H1 (cell line): ENCODE data around the gene UBAC1. TPM values are rescaled to one million over a fixed set of nuclear protein-coding genes. Genes with fewer than 3 reads are reported as not detected.
A peak's percentile ranks its signal among the peaks of the same experiment; 100 is the strongest.

Experiments
- CTCF ChIA-PET: fragments of 300-600 bp; sonication (Branson Sonifier 250); formaldehyde crosslinking; loops from one replicate; lab custom pipeline; 2021; ENCODE audit not compliant: partially characterized antibody; lab: Charles Lee
- POLR2A ChIA-PET: fragments of 300-600 bp; sonication (Branson Sonifier 250); formaldehyde crosslinking; loops from one replicate; lab custom pipeline; 2021; ENCODE audit warnings: inconsistent platforms; ENCODE audit not compliant: partially characterized antibody; lab: Charles Lee
- DNase-seq, 2 experiments: peaks; one replicate each; pipeline versions ENCODE4 v3.0.0 to v3.0.0-alpha.2; 2010 to 2022; ENCODE audit warnings: low spot score in 2 of 2, low read depth in 1 of 2, mixed read lengths in 1 of 2
- FAIRE-seq: peaks from 2 replicates; lab custom pipeline; 2011; peaks lifted over from hg19 to GRCh38; lab: Jason Lieb, UNC
- H2AFZ ChIP-seq: 2 replicates; pipeline ENCODE4 v1.8.1; 2012; ENCODE audit warnings: low read length, inconsistent platforms
- H2AK5ac ChIP-seq: 2 replicates; pipeline ENCODE4 v1.6.1; 2013; ENCODE audit warnings: low read depth, low read length
- H2BK120ac ChIP-seq: replicated peaks from 2 replicates; pipeline ENCODE3; 2013; ENCODE audit warnings: low read depth, low read length, inconsistent platforms
- H2BK12ac ChIP-seq: 2 replicates; pipeline ENCODE4 v1.6.1; 2013; ENCODE audit warnings: low read depth, low read length
- H2BK15ac ChIP-seq: 2 replicates; pipeline ENCODE4 v1.6.1; 2013; ENCODE audit warnings: low read length
- H2BK20ac ChIP-seq: 2 replicates; pipeline ENCODE4 v1.6.1; 2013; ENCODE audit warnings: low read length
- H2BK5ac ChIP-seq: 2 replicates; pipeline ENCODE4 v1.6.1; 2013; ENCODE audit warnings: low read depth, low read length
- H3K14ac ChIP-seq: 2 replicates; pipeline ENCODE4 v1.6.1; 2013; ENCODE audit warnings: inconsistent platforms; ENCODE audit not compliant: insufficient read length
- H3K18ac ChIP-seq: 2 replicates; pipeline ENCODE4 v1.6.1; 2013; ENCODE audit warnings: low read length; ENCODE audit errors: extremely low read depth
- H3K23ac ChIP-seq: 2 replicates; pipeline ENCODE4 v1.6.1; 2013; ENCODE audit warnings: inconsistent platforms; ENCODE audit not compliant: insufficient read length
- H3K23me2 ChIP-seq: 2 replicates; pipeline ENCODE4 v1.6.1; 2013; ENCODE audit warnings: low read depth, low read length
- H3K27ac ChIP-seq: 2 replicates; pipeline ENCODE4 v1.6.1; 2011; ENCODE audit warnings: low read depth, low read length, inconsistent platforms
- H3K27me3 ChIP-seq, 4 experiments: replicated peaks in 1 of 4; 1 replicate in 1 of 4; 2 replicates in 3 of 4; pipeline versions ENCODE4 v1.6.1 to v1.8.1; 2011 to 2013; ENCODE audit warnings: low read length in 3 of 4, mild to moderate bottlenecking in 3 of 4, inconsistent platforms in 2 of 4, mixed read lengths in 2 of 4, moderate library complexity in 1 of 4; ENCODE audit not compliant: control insufficient read depth in 3 of 4, insufficient read depth in 3 of 4; ENCODE audit errors: extremely low read depth in 1 of 4
- H3K36me3 ChIP-seq, 4 experiments: 2 replicates each; pipeline versions ENCODE4 v1.6.1 to v1.8.1; 2011 to 2013; ENCODE audit warnings: mild to moderate bottlenecking in 4 of 4, low read length in 3 of 4, moderate library complexity in 2 of 4, control low read depth in 1 of 4, inconsistent platforms in 1 of 4; ENCODE audit not compliant: insufficient read depth in 4 of 4, control insufficient read depth in 2 of 4
- H3K4ac ChIP-seq: replicated peaks from 2 replicates; pipeline ENCODE3; 2013; ENCODE audit warnings: low read length, low read depth, mixed read lengths, inconsistent platforms; ENCODE audit not compliant: insufficient read length
- H3K4me1 ChIP-seq, 4 experiments: replicated peaks in 1 of 4; 1 replicate in 1 of 4; 2 replicates in 3 of 4; pipeline versions ENCODE4 v1.6.1 to v1.8.1; 2011 to 2013; ENCODE audit warnings: low read length in 3 of 4, inconsistent platforms in 2 of 4, mixed read lengths in 1 of 4; ENCODE audit not compliant: insufficient read depth in 4 of 4, control insufficient read depth in 3 of 4
- H3K4me2 ChIP-seq, 2 experiments: 2 replicates each; pipeline versions ENCODE4 v1.6.1 to v1.8.1; 2011 to 2013; ENCODE audit warnings: low read depth in 2 of 2, low read length in 2 of 2, control low read depth in 1 of 2, inconsistent platforms in 1 of 2, mild to moderate bottlenecking in 1 of 2; ENCODE audit not compliant: insufficient read depth in 1 of 2
- H3K4me3 ChIP-seq, 4 experiments: fragments of 200-600, 300-600 bp in 1 of 4; sonication (generic), shearing (Covaris generic), sonication (Bioruptor Twin) in 1 of 4; 2 replicates each; pipeline versions ENCODE4 v1.5.1 to v1.8.1; 2011 to 2016; ENCODE audit warnings: low read length in 4 of 4, low read depth in 3 of 4, control low read depth in 2 of 4, inconsistent platforms in 2 of 4, mild to moderate bottlenecking in 2 of 4, mixed read lengths in 1 of 4, moderate library complexity in 1 of 4; ENCODE audit not compliant: insufficient read depth in 2 of 4; ENCODE audit errors: extremely low read depth in 1 of 4
- H3K56ac ChIP-seq: replicated peaks from 2 replicates; pipeline ENCODE3; 2013; ENCODE audit warnings: low read depth, mild to moderate bottlenecking, mixed read lengths, low read length, inconsistent platforms; ENCODE audit not compliant: insufficient read length
- H3K79me1 ChIP-seq: 2 replicates; pipeline ENCODE4 v1.6.1; 2013; ENCODE audit warnings: low read depth, low read length, control low read depth
- H3K79me2 ChIP-seq, 2 experiments: 2 replicates each; pipeline versions ENCODE4 v1.6.1 to v1.8.1; 2012 to 2013; ENCODE audit warnings: low read length in 2 of 2, mild to moderate bottlenecking in 2 of 2, inconsistent platforms in 1 of 2; ENCODE audit not compliant: insufficient read depth in 2 of 2, control insufficient read depth in 1 of 2
- H3K9ac ChIP-seq, 4 experiments: replicated peaks in 1 of 4; 1 replicate in 1 of 4; 2 replicates in 3 of 4; pipeline versions ENCODE4 v1.6.1 to v1.8.1; 2011 to 2013; ENCODE audit warnings: low read depth in 3 of 4, low read length in 3 of 4, control low read depth in 2 of 4, mild to moderate bottlenecking in 2 of 4, moderate library complexity in 2 of 4, inconsistent platforms in 1 of 4; ENCODE audit errors: extremely low read depth in 1 of 4
- H3K9me3 ChIP-seq, 2 experiments: 2 replicates each; pipeline versions ENCODE4 v1.6.1 to v1.8.1; 2012 to 2013; ENCODE audit warnings: mild to moderate bottlenecking in 2 of 2, moderate library complexity in 2 of 2, control low read depth in 1 of 2, inconsistent platforms in 1 of 2, low read depth in 1 of 2, low read length in 1 of 2, mixed read lengths in 1 of 2; ENCODE audit not compliant: insufficient read depth in 2 of 2
- H4K20me1 ChIP-seq, 2 experiments: replicated peaks in 1 of 2; 2 replicates each; pipeline versions ENCODE3 to v1.8.1; 2011 to 2013; ENCODE audit warnings: inconsistent platforms in 2 of 2, low read length in 2 of 2, mild to moderate bottlenecking in 1 of 2; ENCODE audit not compliant: insufficient read depth in 2 of 2, control insufficient read depth in 1 of 2
- H4K5ac ChIP-seq: 2 replicates; pipeline ENCODE4 v1.6.1; 2013; ENCODE audit warnings: low read length, low read depth, mixed read lengths, inconsistent platforms; ENCODE audit not compliant: insufficient read length
- H4K8ac ChIP-seq: 2 replicates; pipeline ENCODE4 v1.8.0; 2013; ENCODE audit warnings: mild to moderate bottlenecking, moderate library complexity, low read length, inconsistent platforms; ENCODE audit not compliant: insufficient read depth; ENCODE audit errors: extremely low read depth
- H4K91ac ChIP-seq: replicated peaks from 2 replicates; pipeline ENCODE3; 2013; ENCODE audit warnings: low read length, mixed read lengths, inconsistent platforms; ENCODE audit not compliant: insufficient read length
- ATF2 ChIP-seq: IDR thresholded peaks from 2 replicates; pipeline ENCODE4 v1.6.1; 2012; ENCODE audit warnings: low read length, inconsistent platforms
- BCL11A ChIP-seq, 2 experiments: IDR thresholded peaks; one replicate each; pipeline ENCODE4 v1.6.1; 2011; ENCODE audit warnings: low read depth in 2 of 2, low read length in 2 of 2, mild to moderate bottlenecking in 2 of 2
- NRF1 ChIP-seq: IDR thresholded peaks from 2 replicates; pipeline ENCODE4 v1.6.1; 2011; ENCODE audit warnings: mild to moderate bottlenecking, low read depth, low read length, improper control_type of control experiment
- RAD21 ChIP-seq, 2 experiments: IDR thresholded peaks in 1 of 2; conservative IDR thresholded peaks in 1 of 2; 2 replicates each; pipeline ENCODE4 v1.6.1; 2011; ENCODE audit warnings: low read depth in 2 of 2, low read length in 2 of 2, improper control_type of control experiment in 1 of 2, inconsistent platforms in 1 of 2, mild to moderate bottlenecking in 1 of 2, moderate library complexity in 1 of 2
- RFX5 ChIP-seq: IDR thresholded peaks from 2 replicates; pipeline ENCODE4 v1.6.1; 2011; ENCODE audit warnings: low read depth, low read length, improper control_type of control experiment, borderline replicate concordance
- SP2 ChIP-seq: IDR thresholded peaks from 2 replicates; pipeline ENCODE4 v1.6.1; 2012; ENCODE audit warnings: mild to moderate bottlenecking, low read length, inconsistent platforms
- SP4 ChIP-seq: IDR thresholded peaks from 2 replicates; pipeline ENCODE4 v1.6.1; 2012; ENCODE audit warnings: low read length, inconsistent platforms
- TEAD4 ChIP-seq: IDR thresholded peaks from 2 replicates; pipeline ENCODE4 v1.6.1; 2012; ENCODE audit warnings: low read depth, low read length, inconsistent platforms, mixed read lengths
- WGBS, 2 experiments: shearing (Covaris generic) in 1 of 2; methylation state at CpG; one replicate each; pipeline versions ENCODE4 v1.1.6 to v1.1.7; 2013 to 2015; ENCODE audit warnings: low lambda C conversion rate in 2 of 2, mixed read lengths in 2 of 2, inconsistent platforms in 1 of 2, low coverage in 1 of 2, missing lambda C conversion rate in 1 of 2; ENCODE audit not compliant: insufficient replicate concordance in 2 of 2, insufficient coverage in 1 of 2, insufficient read length in 1 of 2; ENCODE audit errors: extremely low coverage in 1 of 2, missing lambda C conversion rate in 1 of 2; 5-methylcytosine and 5-hydroxymethylcytosine counted together
- polyA plus RNA-seq, 7 experiments: library from polyadenylated mRNA; depleted of rRNA in 3 of 7; stranded (reverse) in 5 of 7; unstranded in 2 of 7; fragments of >200 nt in 5 of 7; fragments of 200-250 nt in 2 of 7; gene quantifications; 1 replicate in 5 of 7; 2 replicates in 1 of 7; 4 replicates in 1 of 7; pipeline versions ENCODE4 v1.2.1 to v1.2.3, GENCODE V29; 2011 to 2013; ENCODE audit warnings: missing spikeins in 2 of 7, mixed read lengths in 2 of 7
- total RNA-seq: library from RNA; stranded (reverse); fragmentation: NEBNext Ultra II Directional; extraction: Animal tissue kit (Norgen Biotek cat#: 25700); gene quantifications from 2 replicates; pipeline ENCODE4 v1.2.1, GENCODE V29; 2021

The UBAC1 gene
- total and polyA plus RNA-seq, 2 of the 8 experiments (the other 6 are each of a cell fraction or from before 2014, with no cell fraction given) = 59.3 to 85.2 TPM

DNA sequence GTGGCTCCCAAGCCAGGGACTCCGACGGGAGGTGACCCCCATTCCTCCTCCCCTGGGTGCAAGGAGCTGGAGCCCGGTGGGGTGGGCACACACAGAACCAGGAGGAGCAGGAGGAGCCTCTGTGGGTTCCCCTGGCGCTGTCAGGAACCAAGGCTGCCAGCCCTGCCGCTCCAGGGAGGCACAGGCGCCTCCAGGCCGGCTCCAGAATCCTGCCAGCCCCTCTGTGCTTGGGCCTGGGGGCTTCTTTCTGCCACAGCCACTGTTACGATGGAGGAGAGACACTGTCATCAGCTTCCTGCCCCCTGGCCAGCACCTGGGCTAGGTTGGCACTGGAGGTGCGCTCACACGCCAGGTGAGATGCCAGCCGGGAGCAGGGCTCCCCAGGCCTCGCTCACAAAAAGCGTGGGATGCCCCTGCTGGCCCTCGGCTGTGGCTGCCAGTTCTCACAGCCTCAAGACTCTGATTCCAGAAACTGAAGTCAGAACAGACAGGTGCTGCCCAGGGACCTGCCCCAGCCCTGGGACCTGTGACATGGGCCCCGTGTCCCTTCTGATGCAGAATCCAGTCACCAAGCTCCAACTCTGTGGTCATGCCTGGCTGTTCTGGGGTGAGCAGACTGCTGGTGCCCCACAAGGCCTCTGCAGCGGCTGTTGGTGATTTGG lies 37.4 kb upstream of the UBAC1 start:
- POLR2A ChIA-PET = interaction anchor here (1.0 to 1.2 kb wide), 2 partner anchors 10 to 13 kb away, joined by 3 to 4 read pairs; no protein-coding TSS in a partner anchor
- Histone ChIP-seq H3K79me2 (no peaks in the 10 kb centered on the region), H2BK120ac (no peak overlapping the region), H4K5ac (no peak overlapping the region), H3K4ac (no peak overlapping the region), H3K18ac (no peak overlapping the region), H3K9ac (no peak overlapping the region), H2BK15ac (0 out of 2 replicates have a peak overlapping the region, but pooled peaks have one; percentile 29), H2AK5ac (no peak overlapping the region), H2BK5ac (no peak overlapping the region; the same call in 1 of the 2 replicates), H2BK20ac (no peak overlapping the region), H3K27ac (no peak overlapping the region), H4K20me1 (no peaks in the 10 kb centered on the region), H3K9me3 (no peaks in the 10 kb centered on the region), H3K23ac (no peak overlapping the region), H3K4me3 (no peak overlapping the region), H3K36me3 (no peaks in the 10 kb centered on the region), H4K91ac (no peak overlapping the region), H2BK12ac (no peak overlapping the region), H4K8ac (no peak overlapping the region; the same call in 1 of the 2 replicates), H3K79me1 (no peaks in the 10 kb centered on the region), H3K23me2 (no peaks in the 10 kb centered on the region), H3K56ac (no peak overlapping the region), H3K14ac (no peak overlapping the region), H3K27me3 (no peaks in the 10 kb centered on the region), H2AFZ (no peak overlapping the region), H3K4me2 (no peak overlapping the region), H3K4me1 (peaks cover 0 to 14% (median 11%) of the 10 kb centered on the region in 4 experiments; a peak in 6 of 7 replicates)
- FAIRE-seq (no peak), DNase-seq (no peak)
- CTCF ChIA-PET = interaction anchor here (1.0 to 2.5 kb wide), 2 partner anchors 31 to 80 kb away, joined by 3 to 9 read pairs; no protein-coding TSS in a partner anchor
- TF ChIP-seq RFX5 (no peak), NRF1 (no peak), TEAD4 (no peak), RAD21 (IDR thresholded peaks at IDR 0.05 in 1 of 2, conservative IDR thresholded peaks at IDR 0.05 in 1 of 2; ENCODE audit: low read depth in 2 of 2, low read length in 2 of 2) (no peak), BCL11A (IDR thresholded peaks at IDR 0.05; ENCODE audit: low read depth in 2 of 2, low read length in 2 of 2) (no peak), SP4 (no peak), SP2 (no peak), ATF2 (no peak)
- 87% methylated on average over 16 of the region's 16 CpGs; no CpG with 5 or more reads in 1 of the 2 experiments for WGBS, 2 experiments
